GM12878 (cell line): ENCODE measurements around the gene LEF1. TPM values are rescaled to one million over a fixed set of nuclear protein-coding genes. Genes with fewer than 3 reads are reported as not detected.

Experiments
- ATAC-seq: fragments of 200-7000 bp; cut with Tn5 transposase; 3 replicates; pipeline ENCODE4 v1.9.1; 2020; ENCODE audit warnings: mild to moderate bottlenecking, moderate library complexity
- BruUV-seq: library from RNA; stranded (reverse); fragments of 400-500 nt; replicated peaks from 2 replicates; lab custom pipeline; 2021; lab: Mats Ljungman, UMichigan
- CTCF ChIA-PET: fragments of 300-600 bp; sonication (Branson Sonifier 250); formaldehyde crosslinking; extraction: SDS; loops from one replicate; lab custom pipeline; 2021; ENCODE audit warnings: inconsistent platforms; lab: Yijun Ruan, JAX
- POLR2A ChIA-PET: fragments of 350-600 bp; formaldehyde crosslinking; extraction: SDS; loops from one replicate; lab custom pipeline; 2021; ENCODE audit warnings: inconsistent platforms; lab: Charles Lee
- RAD21 ChIA-PET: fragments of 300-600 bp; sonication (Branson Sonifier 250); formaldehyde crosslinking; loops from one replicate; lab custom pipeline; 2023; ENCODE audit warnings: antibody characterized with exemption; ENCODE audit not compliant: unreplicated experiment; lab: Charles Lee
- SMC1A ChIA-PET: fragments of 300-600 bp; sonication (Branson Sonifier 250); formaldehyde crosslinking; loops from one replicate; lab custom pipeline; 2023; ENCODE audit not compliant: unreplicated experiment, uncharacterized antibody; lab: Charles Lee
- DNase-seq: peaks from one replicate; pipeline ENCODE4 v3.0.0-alpha.2; 2011; ENCODE audit warnings: low read depth, low spot score
- FAIRE-seq: peaks from 3 replicates; lab custom pipeline; 2011; peaks lifted over from hg19 to GRCh38; lab: Jason Lieb, UNC
- H2AFZ ChIP-seq: 2 replicates; pipeline ENCODE4 v1.6.0; 2011; ENCODE audit warnings: low read depth, low read length, control low read depth; ENCODE audit not compliant: control insufficient read depth
- H3K27ac ChIP-seq: 2 replicates; pipeline ENCODE4 v1.5.1; 2011; ENCODE audit warnings: control low read depth; ENCODE audit not compliant: control insufficient read depth, insufficient read depth
- H3K27me3 ChIP-seq, 2 experiments: replicated peaks in 1 of 2; 2 replicates each; pipeline versions ENCODE4 v1.6.0 to v1.6.1; 2011; ENCODE audit warnings: low read length in 1 of 2; ENCODE audit not compliant: control insufficient read depth in 2 of 2, insufficient read depth in 2 of 2
- H3K36me3 ChIP-seq, 2 experiments: 2 replicates each; pipeline ENCODE4 v1.5.1; 2011; ENCODE audit warnings: low read length in 1 of 2; ENCODE audit not compliant: control insufficient read depth in 2 of 2, insufficient read depth in 2 of 2
- H3K4me1 ChIP-seq: 2 replicates; pipeline ENCODE4 v1.6.1; 2011; ENCODE audit warnings: mild to moderate bottlenecking, low read length, moderate library complexity, mixed read lengths; ENCODE audit not compliant: control insufficient read depth, insufficient read depth
- H3K4me2 ChIP-seq: 2 replicates; pipeline ENCODE4 v1.6.0; 2011; ENCODE audit warnings: control low read depth; ENCODE audit not compliant: control insufficient read depth, insufficient read depth
- H3K4me3 ChIP-seq: fragments of 200-600 bp; sonication (generic); 2 replicates; pipeline ENCODE4 v1.5.1; 2016
- H3K79me2 ChIP-seq: 2 replicates; pipeline ENCODE4 v1.6.0; 2011; ENCODE audit warnings: low read length; ENCODE audit not compliant: control insufficient read depth, insufficient read depth
- H3K9ac ChIP-seq: 2 replicates; pipeline ENCODE4 v1.8.0; 2011; ENCODE audit warnings: low read length, control low read depth, mixed read lengths; ENCODE audit not compliant: control insufficient read depth, insufficient read depth
- H3K9me3 ChIP-seq: replicated peaks from 3 replicates; pipeline ENCODE4 v1.5.1; 2011; ENCODE audit warnings: mild to moderate bottlenecking, low read length; ENCODE audit not compliant: control insufficient read depth, insufficient read depth
- H4K20me1 ChIP-seq: 2 replicates; pipeline ENCODE4 v1.6.0; 2011; ENCODE audit not compliant: control insufficient read depth, insufficient read depth
- BCL11A ChIP-seq: IDR thresholded peaks from 2 replicates; pipeline ENCODE4 v1.6.1; 2011; ENCODE audit warnings: low read depth, low read length
- HDAC6 ChIP-seq: fragments of 200-600 bp; sonication (generic); IDR thresholded peaks from one replicate; pipeline ENCODE4 v1.8.0; 2017; ENCODE audit warnings: antibody characterized with exemption; ENCODE audit not compliant: unreplicated experiment
- HSF1 ChIP-seq: fragments of 150-350 bp; IDR thresholded peaks from 2 replicates; pipeline ENCODE4 v1.6.1; 2014; ENCODE audit warnings: mild to moderate bottlenecking, low read depth, low read length
- KLF5 ChIP-seq: fragments of 450-650 bp; IDR thresholded peaks from 2 replicates; pipeline ENCODE4 v1.6.1; 2014; ENCODE audit warnings: mild to moderate bottlenecking; ENCODE audit not compliant: partially characterized antibody
- MEF2A ChIP-seq: IDR thresholded peaks from 2 replicates; pipeline ENCODE4 v1.6.1; 2011; ENCODE audit warnings: low read depth, mild to moderate bottlenecking, low read length, moderate library complexity; ENCODE audit not compliant: insufficient read depth
- PAX5 ChIP-seq: IDR thresholded peaks from 2 replicates; pipeline ENCODE4 v1.6.1; 2011; ENCODE audit warnings: low read depth, low read length, borderline replicate concordance
- SREBF1 ChIP-seq: IDR thresholded peaks from 2 replicates; pipeline ENCODE4 v1.6.1; 2012; ENCODE audit warnings: mild to moderate bottlenecking, low read length
- USF2 ChIP-seq: IDR thresholded peaks from 2 replicates; pipeline ENCODE4 v1.6.1; 2011; ENCODE audit warnings: low read depth, low read length, improper control_type of control experiment, borderline replicate concordance
- ZNF217 ChIP-seq: fragments of 450-650 bp; IDR thresholded peaks from 2 replicates; pipeline ENCODE4 v1.6.1; 2017; ENCODE audit warnings: antibody characterized with exemption, mild to moderate bottlenecking
- WGBS: methylation state at CpG from one replicate; pipeline ENCODE4 v1.1.6; 2016; ENCODE audit warnings: low lambda C conversion rate; ENCODE audit not compliant: insufficient replicate concordance, insufficient coverage; ENCODE audit errors: missing lambda C conversion rate; 5-methylcytosine and 5-hydroxymethylcytosine counted together
- in situ Hi-C: fragments of 300-500 bp; cut with MboI; formaldehyde crosslinking; loops from 9 replicates; pipeline ENCODE4 v1.14.3; 2018; ENCODE audit warnings: mixed read lengths
- intact Hi-C: fragments of 100-400 bp; cut with micrococcal nuclease; formaldehyde crosslinking; loops from one replicate; pipeline ENCODE4 v1.14.2; 2022; ENCODE audit not compliant: unreplicated experiment
- polyA plus RNA-seq, 11 experiments: library from polyadenylated mRNA; depleted of rRNA in 4 of 11; unstranded in 6 of 11; stranded (reverse) in 5 of 11; fragments of >200 nt; fragmentation: Nextera tagmentation in 4 of 11; fragmentation: Illumina TruSeq in 1 of 11; extraction: Ambion mirVana in 4 of 11; extraction: Trizol in 1 of 11; gene quantifications; 1 replicate in 1 of 11; 2 replicates in 10 of 11; pipeline versions ENCODE4 v1.2.1 to v1.2.3, GENCODE V29; 2011 to 2016; ENCODE audit warnings: inconsistent platforms in 2 of 11, missing spikeins in 2 of 11, low read depth in 1 of 11
- total RNA-seq, 4 experiments: library from RNA; depleted of rRNA in 3 of 4; stranded (reverse); fragments of >200 nt in 3 of 4; fragmentation: Illumina TruSeq in 1 of 4; extraction: Trizol in 1 of 4; gene quantifications; 2 replicates each; pipeline versions ENCODE4 v1.2.1 to v1.2.3, GENCODE V29; 2013 to 2021
- TF ChIP-seq, protein P1 (sequence below): IDR thresholded peaks from 2 replicates; pipeline ENCODE4 v1.6.1; 2012; ENCODE audit warnings: mild to moderate bottlenecking, low read depth, low read length
- TF ChIP-seq, protein P2 (sequence below): fragments of 450-650 bp; IDR thresholded peaks from 2 replicates; pipeline ENCODE4 v1.6.1; 2017; ENCODE audit warnings: antibody characterized with exemption, mild to moderate bottlenecking, moderate library complexity

Gene LEF1
- total and polyA plus RNA-seq, 10 of the 15 experiments (the other 5 are each of a cell fraction or from before 2014, with no cell fraction given) = 10.2 to 38.1 (median 19.5) TPM

- Histone ChIP-seq H3K4me1 (no peaks in the 10 kb centered on the region), H3K9ac (no peak overlapping the region), H4K20me1 (no peaks in the 10 kb centered on the region), H3K36me3 (no peaks in the 10 kb centered on the region), H3K27me3 (no peaks in the 10 kb centered on the region), H3K79me2 (no peaks in the 10 kb centered on the region), H3K4me3 (no peak overlapping the region), H3K4me2 (no peak overlapping the region), H3K27ac (no peak overlapping the region), H2AFZ (no peak overlapping the region), H3K9me3 (no peaks in the 10 kb centered on the region)
- no peak for FAIRE-seq
- CTCF ChIA-PET = no interaction called here
- in situ Hi-C loops = no loop called here
- DNase-seq = no peak
- 49% methylated on average over 2 of the region's 2 CpGs for WGBS
- RAD21 ChIA-PET = no interaction called here
- intact Hi-C loops = no loop called here
- TF ChIP-seq MEF2A (no peak), PAX5 (no peak), SREBF1 (no peak), ZNF217 (no peak), HDAC6 (no peak), USF2 (no peak), BCL11A (no peak), KLF5 (no peak), HSF1 (no peak)
- TF ChIP-seq, protein P1, sequence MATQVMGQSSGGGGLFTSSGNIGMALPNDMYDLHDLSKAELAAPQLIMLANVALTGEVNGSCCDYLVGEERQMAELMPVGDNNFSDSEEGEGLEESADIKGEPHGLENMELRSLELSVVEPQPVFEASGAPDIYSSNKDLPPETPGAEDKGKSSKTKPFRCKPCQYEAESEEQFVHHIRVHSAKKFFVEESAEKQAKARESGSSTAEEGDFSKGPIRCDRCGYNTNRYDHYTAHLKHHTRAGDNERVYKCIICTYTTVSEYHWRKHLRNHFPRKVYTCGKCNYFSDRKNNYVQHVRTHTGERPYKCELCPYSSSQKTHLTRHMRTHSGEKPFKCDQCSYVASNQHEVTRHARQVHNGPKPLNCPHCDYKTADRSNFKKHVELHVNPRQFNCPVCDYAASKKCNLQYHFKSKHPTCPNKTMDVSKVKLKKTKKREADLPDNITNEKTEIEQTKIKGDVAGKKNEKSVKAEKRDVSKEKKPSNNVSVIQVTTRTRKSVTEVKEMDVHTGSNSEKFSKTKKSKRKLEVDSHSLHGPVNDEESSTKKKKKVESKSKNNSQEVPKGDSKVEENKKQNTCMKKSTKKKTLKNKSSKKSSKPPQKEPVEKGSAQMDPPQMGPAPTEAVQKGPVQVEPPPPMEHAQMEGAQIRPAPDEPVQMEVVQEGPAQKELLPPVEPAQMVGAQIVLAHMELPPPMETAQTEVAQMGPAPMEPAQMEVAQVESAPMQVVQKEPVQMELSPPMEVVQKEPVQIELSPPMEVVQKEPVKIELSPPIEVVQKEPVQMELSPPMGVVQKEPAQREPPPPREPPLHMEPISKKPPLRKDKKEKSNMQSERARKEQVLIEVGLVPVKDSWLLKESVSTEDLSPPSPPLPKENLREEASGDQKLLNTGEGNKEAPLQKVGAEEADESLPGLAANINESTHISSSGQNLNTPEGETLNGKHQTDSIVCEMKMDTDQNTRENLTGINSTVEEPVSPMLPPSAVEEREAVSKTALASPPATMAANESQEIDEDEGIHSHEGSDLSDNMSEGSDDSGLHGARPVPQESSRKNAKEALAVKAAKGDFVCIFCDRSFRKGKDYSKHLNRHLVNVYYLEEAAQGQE = no peak
- TF ChIP-seq, protein P2, sequence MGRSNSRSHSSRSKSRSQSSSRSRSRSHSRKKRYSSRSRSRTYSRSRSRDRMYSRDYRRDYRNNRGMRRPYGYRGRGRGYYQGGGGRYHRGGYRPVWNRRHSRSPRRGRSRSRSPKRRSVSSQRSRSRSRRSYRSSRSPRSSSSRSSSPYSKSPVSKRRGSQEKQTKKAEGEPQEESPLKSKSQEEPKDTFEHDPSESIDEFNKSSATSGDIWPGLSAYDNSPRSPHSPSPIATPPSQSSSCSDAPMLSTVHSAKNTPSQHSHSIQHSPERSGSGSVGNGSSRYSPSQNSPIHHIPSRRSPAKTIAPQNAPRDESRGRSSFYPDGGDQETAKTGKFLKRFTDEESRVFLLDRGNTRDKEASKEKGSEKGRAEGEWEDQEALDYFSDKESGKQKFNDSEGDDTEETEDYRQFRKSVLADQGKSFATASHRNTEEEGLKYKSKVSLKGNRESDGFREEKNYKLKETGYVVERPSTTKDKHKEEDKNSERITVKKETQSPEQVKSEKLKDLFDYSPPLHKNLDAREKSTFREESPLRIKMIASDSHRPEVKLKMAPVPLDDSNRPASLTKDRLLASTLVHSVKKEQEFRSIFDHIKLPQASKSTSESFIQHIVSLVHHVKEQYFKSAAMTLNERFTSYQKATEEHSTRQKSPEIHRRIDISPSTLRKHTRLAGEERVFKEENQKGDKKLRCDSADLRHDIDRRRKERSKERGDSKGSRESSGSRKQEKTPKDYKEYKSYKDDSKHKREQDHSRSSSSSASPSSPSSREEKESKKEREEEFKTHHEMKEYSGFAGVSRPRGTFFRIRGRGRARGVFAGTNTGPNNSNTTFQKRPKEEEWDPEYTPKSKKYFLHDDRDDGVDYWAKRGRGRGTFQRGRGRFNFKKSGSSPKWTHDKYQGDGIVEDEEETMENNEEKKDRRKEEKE = no peak
- SMC1A ChIA-PET = interaction anchor here (1.8 kb wide), 1 partner anchor 71 kb away, joined by 3 read pairs; no protein-coding TSS in a partner anchor
- no peak for ATAC-seq
- POLR2A ChIA-PET = no interaction called here
- BruUV-seq = no TSS peak
Observed at GRCh38 chr4:108142870-108143269, 25.9 kb downstream of the LEF1 start.
